Measurements from ENCODE around the gene SELENOM. TPM values are rescaled to one million over a fixed set of nuclear protein-coding genes. Genes with fewer than 3 reads are reported as not detected.

SELENOM gene
- total RNA-seq, 1 donor = 97.9 TPM

GRCh38 chr22:31083923-31084810 is 23.2 kb downstream of the SELENOM start:
- DNase-seq (ENCODE audit: low read depth) = no peak
- no peak for TF ChIP-seq CTCF (IDR thresholded peaks at IDR 0.05; ENCODE audit: insufficient read depth, low read length)
- H3K4me3 ChIP-seq (ENCODE audit: low read depth, low read length) = peak overlapping the region; percentile 79

GRCh38 chr22:31083377-31083768 is 24.0 kb downstream of the SELENOM start:
- H3K4me3 ChIP-seq (ENCODE audit: low read depth, low read length) = peak overlapping the region; percentile 79
- no peak for DNase-seq (ENCODE audit: low read depth)
- TF ChIP-seq CTCF (IDR thresholded peaks at IDR 0.05; ENCODE audit: insufficient read depth, low read length) = no peak

GRCh38 chr22:31082606-31083376 is 24.6 kb downstream of the SELENOM start:
- TF ChIP-seq CTCF (IDR thresholded peaks at IDR 0.05; ENCODE audit: insufficient read depth, low read length) = peak; percentile 74
- H3K4me3 ChIP-seq (ENCODE audit: low read depth, low read length) = peak overlapping the region; percentile 85
- peak; percentile 75 for DNase-seq (ENCODE audit: low read depth)

GRCh38 chr22:31081963-31082605 is 25.3 kb downstream of the SELENOM start:
- H3K4me3 ChIP-seq (ENCODE audit: low read depth, low read length) = peak overlapping the region; percentile 85
- no peak for TF ChIP-seq CTCF (IDR thresholded peaks at IDR 0.05; ENCODE audit: insufficient read depth, low read length)
- peak; percentile 51 for DNase-seq (ENCODE audit: low read depth)

GRCh38 chr22:31080848-31081649 is 26.3 kb downstream of the SELENOM start, which contains the start of gene SMTN:
SMTN (plus strand) TSS chr22:31081318; CDS start chr22:31083259, 1,941 bp downstream.
- TF ChIP-seq CTCF (IDR thresholded peaks at IDR 0.05; ENCODE audit: insufficient read depth, low read length) = no peak
- DNase-seq (ENCODE audit: low read depth) = peak; percentile 83
- H3K4me3 ChIP-seq (ENCODE audit: low read depth, low read length) = peak within 1 kb of the TSS; percentile 85

Measured in fibroblast of the aortic adventitia (primary cell).